Measurements from ENCODE around the gene PPT2. TPM values are rescaled to one million over a fixed set of nuclear protein-coding genes. Genes with fewer than 3 reads are reported as not detected.
"Not testable (repeated sequence)": the region's sequence is repeated elsewhere in the genome, so short reads cannot be mapped to it uniquely, and the experiment has no call there.

Gene PPT2
- polyA plus RNA-seq, 4 donors, result 3.1 to 26.5 (median 10.3) TPM

DNA sequence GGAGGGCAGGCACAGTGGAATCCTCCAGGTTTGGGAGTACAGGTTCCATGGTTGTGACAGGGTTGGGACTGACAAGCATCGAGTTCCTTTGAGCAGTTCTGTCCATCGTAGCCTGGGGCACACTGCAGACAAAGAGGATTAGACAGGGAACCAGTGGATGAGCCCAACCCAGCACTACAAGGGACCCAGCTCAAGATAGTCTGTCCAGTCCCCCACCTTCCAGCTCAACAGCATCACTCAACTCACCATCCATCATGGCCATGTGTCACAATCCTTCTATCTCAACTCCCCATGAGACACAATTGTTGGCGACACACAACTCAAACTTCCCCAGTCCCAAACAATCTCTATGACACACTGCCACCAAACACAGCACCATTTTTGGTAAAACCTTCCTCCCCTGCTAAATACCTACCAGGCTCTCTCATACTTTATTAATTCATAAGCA, 50.4 kb downstream of the PPT2 start:
- Histone ChIP-seq H3K4me1 (ENCODE audit: control insufficient read depth in 3 of 3, insufficient read depth in 2 of 3, low read depth in 1 of 3, low read length in 2 of 3) (no peaks in the 10 kb centered on the region), H3K36me3 (ENCODE audit: control insufficient read depth in 3 of 3, insufficient read depth in 2 of 3, low read depth in 1 of 3, low read length in 3 of 3) (no peaks in the 10 kb centered on the region), H3K4me3 (ENCODE audit: low read depth in 1 of 3, low read length in 3 of 3) (no peak overlapping the region), H3K9me3 (ENCODE audit: control insufficient read depth in 2 of 2, insufficient read depth in 1 of 2, low read depth in 1 of 2, low read length in 1 of 2) (no peaks in the 10 kb centered on the region), H3K27ac (ENCODE audit: low read depth in 1 of 3, low read length in 2 of 3) (no peak overlapping the region), H3K27me3 (ENCODE audit: control insufficient read depth in 3 of 3, insufficient read depth in 3 of 3, low read length in 3 of 3) (no peaks in the 10 kb centered on the region)
- WGBS, 3 donors, result 79 to 88% (median 84%) methylated on average over 3 of the region's 3 CpGs
- no peak for DNase-seq
- FAIRE-seq, result no peak

DNA sequence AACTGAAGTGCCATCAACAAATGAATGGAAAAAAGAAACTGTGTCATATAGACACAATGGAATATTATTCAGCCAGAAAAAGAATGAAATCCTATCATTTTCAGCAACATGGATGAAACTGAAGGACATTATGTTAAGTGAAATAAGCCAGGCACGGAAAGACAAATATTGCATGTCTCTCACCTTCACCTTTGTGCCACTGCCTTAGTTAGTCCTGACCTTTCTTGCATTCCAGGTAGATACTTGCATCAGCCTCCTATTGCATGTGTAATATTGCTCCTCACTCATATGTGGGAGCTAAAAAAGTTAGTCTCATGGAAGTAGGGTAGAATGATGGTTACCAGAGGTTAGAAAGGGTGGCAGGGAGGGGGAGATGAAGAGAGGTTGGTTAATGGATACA, 55.1 kb downstream of the PPT2 start:
- WGBS, 3 donors, result 73 to 85% (median 74%) methylated on average over 1 of the region's 1 CpG
- H3K27me3 ChIP-seq (ENCODE audit: control insufficient read depth in 3 of 3, insufficient read depth in 3 of 3, low read length in 3 of 3), result no peaks in the 10 kb centered on the region
- no peaks in the 10 kb centered on the region for H3K36me3 ChIP-seq (ENCODE audit: control insufficient read depth in 3 of 3, insufficient read depth in 2 of 3, low read depth in 1 of 3, low read length in 3 of 3)

GRCh38 chr6:32210191-32210601, 56.3 kb downstream of the PPT2 start:
- H3K4me3 ChIP-seq (ENCODE audit: low read depth in 1 of 3, low read length in 3 of 3), result no peak overlapping the region
- H3K9me3 ChIP-seq (ENCODE audit: control insufficient read depth in 2 of 2, insufficient read depth in 1 of 2, low read depth in 1 of 2, low read length in 1 of 2), result no peaks in the 10 kb centered on the region
- FAIRE-seq (no peak), DNase-seq (no peak)
- 69 to 81% (median 80%) methylated on average over 5 of the region's 5 CpGs for WGBS, 3 donors
- no peaks in the 10 kb centered on the region for H3K36me3 ChIP-seq (ENCODE audit: control insufficient read depth in 3 of 3, insufficient read depth in 2 of 3, low read depth in 1 of 3, low read length in 3 of 3)
- H3K27me3 ChIP-seq (ENCODE audit: control insufficient read depth in 3 of 3, insufficient read depth in 3 of 3, low read length in 3 of 3), result no peaks in the 10 kb centered on the region
- no peaks in the 10 kb centered on the region for H3K4me1 ChIP-seq (ENCODE audit: control insufficient read depth in 3 of 3, insufficient read depth in 2 of 3, low read depth in 1 of 3, low read length in 2 of 3)
- no peak overlapping the region for H3K27ac ChIP-seq (ENCODE audit: low read depth in 1 of 3, low read length in 2 of 3)

More for the DNA sequence above, 55.1 kb downstream of the PPT2 start:
- DNase-seq (no peak), FAIRE-seq (no peak)
- Histone ChIP-seq H3K4me3 (ENCODE audit: low read depth in 1 of 3, low read length in 3 of 3) (no peak overlapping the region), H3K4me1 (ENCODE audit: control insufficient read depth in 3 of 3, insufficient read depth in 2 of 3, low read depth in 1 of 3, low read length in 2 of 3) (no peaks in the 10 kb centered on the region), H3K9me3 (ENCODE audit: control insufficient read depth in 2 of 2, insufficient read depth in 1 of 2, low read depth in 1 of 2, low read length in 1 of 2) (no peaks in the 10 kb centered on the region), H3K27ac (ENCODE audit: low read depth in 1 of 3, low read length in 2 of 3) (no peak overlapping the region)

DNA sequence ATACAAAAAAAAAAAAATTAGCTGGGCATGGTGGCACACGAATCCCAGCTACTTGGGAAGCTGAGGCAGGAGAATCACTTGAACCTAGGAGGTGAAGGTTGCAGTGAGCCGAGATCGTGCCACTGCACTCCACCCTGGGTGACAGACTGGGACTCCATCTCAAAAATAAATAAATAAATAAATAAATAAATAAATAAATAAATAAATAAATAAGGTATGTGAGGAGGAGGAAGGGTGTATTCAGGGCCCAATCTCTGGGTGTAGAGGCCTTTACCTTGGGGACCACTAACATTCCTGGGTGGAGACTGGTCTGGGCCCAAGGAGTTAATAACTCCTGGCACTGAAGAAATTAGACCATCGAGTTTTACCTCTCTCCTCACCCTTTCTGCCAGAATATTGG, 57.5 kb downstream of the PPT2 start:
- WGBS, 3 donors, result 84 to 85% (median 84%) methylated on average over 4 of the region's 4 CpGs
- FAIRE-seq, result not testable (repeated sequence)

GRCh38 chr6:32212076-32212760, 58.3 kb downstream of the PPT2 start:
- Histone ChIP-seq H3K36me3 (ENCODE audit: control insufficient read depth in 3 of 3, insufficient read depth in 2 of 3, low read depth in 1 of 3, low read length in 3 of 3) (no peaks in the 10 kb centered on the region), H3K4me3 (ENCODE audit: low read depth in 1 of 3, low read length in 3 of 3) (no peak overlapping the region), H3K9me3 (ENCODE audit: control insufficient read depth in 2 of 2, insufficient read depth in 1 of 2, low read depth in 1 of 2, low read length in 1 of 2) (no peaks in the 10 kb centered on the region), H3K27ac (ENCODE audit: low read depth in 1 of 3, low read length in 2 of 3) (no peak overlapping the region), H3K27me3 (ENCODE audit: control insufficient read depth in 3 of 3, insufficient read depth in 3 of 3, low read length in 3 of 3) (no peaks in the 10 kb centered on the region), H3K4me1 (ENCODE audit: control insufficient read depth in 3 of 3, insufficient read depth in 2 of 3, low read depth in 1 of 3, low read length in 2 of 3) (no peaks in the 10 kb centered on the region)
- FAIRE-seq (no peak), DNase-seq (no peak)
- 76 to 88% (median 85%) methylated on average over 12 of the region's 12 CpGs for WGBS, 3 donors

More for the DNA sequence above, 57.5 kb downstream of the PPT2 start:
- not testable (repeated sequence) for H3K4me3 ChIP-seq (ENCODE audit: low read depth in 1 of 3, low read length in 3 of 3); H3K4me1 ChIP-seq (ENCODE audit: control insufficient read depth in 3 of 3, insufficient read depth in 2 of 3, low read depth in 1 of 3, low read length in 2 of 3); H3K9me3 ChIP-seq (ENCODE audit: control insufficient read depth in 2 of 2, insufficient read depth in 1 of 2, low read depth in 1 of 2, low read length in 1 of 2); DNase-seq; H3K36me3 ChIP-seq (ENCODE audit: control insufficient read depth in 3 of 3, insufficient read depth in 2 of 3, low read depth in 1 of 3, low read length in 3 of 3); H3K27ac ChIP-seq (ENCODE audit: low read depth in 1 of 3, low read length in 2 of 3); H3K27me3 ChIP-seq (ENCODE audit: control insufficient read depth in 3 of 3, insufficient read depth in 3 of 3, low read length in 3 of 3)

Other genes with a start within 250 kb of the PPT2 start
- 10 to 100 TPM in 3 of 4 donors, 1 to 10 TPM in 1; 7.4 to 58.7 (median 21.3) TPM for gene C2, start 226.4 kb upstream of the PPT2 start, polyA plus RNA-seq
- gene CFB, start 208.0 kb upstream of the PPT2 start, polyA plus RNA-seq, result 100 to 1,000 TPM in 1 of 4 donors, 10 to 100 TPM in 3; 38.7 to 141 (median 80.6) TPM
- gene NELFE, start 195.2 kb upstream of the PPT2 start, polyA plus RNA-seq, result 10 to 100 TPM; 55.6 to 77.1 (median 59.1) TPM
- 100 to 1,000 TPM in 2 of 4 donors, 10 to 100 TPM in 2; 51.4 to 171 (median 85.7) TPM for gene SKIC2, start 195.0 kb upstream of the PPT2 start, polyA plus RNA-seq
- 10 to 100 TPM; 14.1 to 16.8 (median 16.0) TPM for gene DXO, start 182.0 kb upstream of the PPT2 start, polyA plus RNA-seq
- 10 to 100 TPM in 3 of 4 donors, 1 to 10 TPM in 1; 4.0 to 64.7 (median 26.1) TPM for gene C4A, start 172.1 kb upstream of the PPT2 start, polyA plus RNA-seq
- gene C4B, start 139.3 kb upstream of the PPT2 start, polyA plus RNA-seq, result 10 to 100 TPM in 3 of 4 donors, 1 to 10 TPM in 1; 9.6 to 87.6 (median 26.6) TPM
- gene CYP21A2, start 115.7 kb upstream of the PPT2 start, polyA plus RNA-seq, result 1 to 10 TPM in 2 of 4 donors, under 1 TPM in 2; 0.18 to 3.4 (median 0.98) TPM
- 10 to 100 TPM in 1 of 4 donors, 1 to 10 TPM in 3; 1.8 to 38.7 (median 4.5) TPM for gene TNXB, start 44.8 kb upstream of the PPT2 start, polyA plus RNA-seq
- 10 to 100 TPM; 15.4 to 89.5 (median 45.8) TPM for gene ATF6B, start 25.9 kb upstream of the PPT2 start, polyA plus RNA-seq
- 1 to 10 TPM; 4.6 to 9.7 (median 7.5) TPM for gene FKBPL, start 23.9 kb upstream of the PPT2 start, polyA plus RNA-seq
- gene PRRT1, start 2.2 kb upstream of the PPT2 start, polyA plus RNA-seq, result 1 to 10 TPM in 3 of 4 donors, not detected in 1; 1.4 to 4.7 (median 4.6) TPM
- 10 to 100 TPM in 3 of 4 donors, 1 to 10 TPM in 1; 7.8 to 21.9 (median 12.8) TPM for gene EGFL8, start 10.5 kb downstream of the PPT2 start, polyA plus RNA-seq
- gene AGPAT1, start 21.9 kb downstream of the PPT2 start, polyA plus RNA-seq, result 100 to 1,000 TPM in 1 of 4 donors, 10 to 100 TPM in 3; 41.9 to 112 (median 63.2) TPM
- gene RNF5, start 24.3 kb downstream of the PPT2 start, polyA plus RNA-seq, result 100 to 1,000 TPM; 106 to 232 (median 162) TPM
- gene AGER, start 30.1 kb downstream of the PPT2 start, polyA plus RNA-seq, result 10 to 100 TPM in 2 of 4 donors, 1 to 10 TPM in 2; 3.0 to 12.1 (median 9.2) TPM
- 100 to 1,000 TPM in 1 of 4 donors, 10 to 100 TPM in 3; 17.6 to 119 (median 29.9) TPM for gene PBX2, start 36.1 kb downstream of the PPT2 start, polyA plus RNA-seq
- gene GPSM3, start 38.5 kb downstream of the PPT2 start, polyA plus RNA-seq, result 10 to 100 TPM in 3 of 4 donors, 1 to 10 TPM in 1; 6.0 to 31.3 (median 14.0) TPM
- gene NOTCH4, start 69.9 kb downstream of the PPT2 start, polyA plus RNA-seq, result 10 to 100 TPM in 1 of 4 donors, 1 to 10 TPM in 3; 1.1 to 15.2 (median 4.6) TPM
- gene TSBP1, start 217.8 kb downstream of the PPT2 start, polyA plus RNA-seq, result not detected